Right renal cortex interstitium (tissue), 3 donors: ENCODE data around the gene NPC2. TPM values are rescaled to one million over a fixed set of nuclear protein-coding genes. Genes with fewer than 3 reads are reported as not detected.

ENCODE experiments used
- DNase-seq, 3 donors: peaks; one replicate each; pipeline ENCODE4 v3.0.0-alpha.2; 2013; ENCODE audit warnings: low read depth in 3 of 3, low spot score in 2 of 3
- polyA plus RNA-seq, 3 donors: library from polyadenylated mRNA; unstranded; fragments of 120-200 nt; gene quantifications; one replicate each; pipeline ENCODE4 v1.2.1, GENCODE V29; 2013; ENCODE audit not compliant: insufficient read length in 3 of 3

Gene NPC2
- polyA plus RNA-seq, 3 donors, result 333 to 385 (median 336) TPM

DNA sequence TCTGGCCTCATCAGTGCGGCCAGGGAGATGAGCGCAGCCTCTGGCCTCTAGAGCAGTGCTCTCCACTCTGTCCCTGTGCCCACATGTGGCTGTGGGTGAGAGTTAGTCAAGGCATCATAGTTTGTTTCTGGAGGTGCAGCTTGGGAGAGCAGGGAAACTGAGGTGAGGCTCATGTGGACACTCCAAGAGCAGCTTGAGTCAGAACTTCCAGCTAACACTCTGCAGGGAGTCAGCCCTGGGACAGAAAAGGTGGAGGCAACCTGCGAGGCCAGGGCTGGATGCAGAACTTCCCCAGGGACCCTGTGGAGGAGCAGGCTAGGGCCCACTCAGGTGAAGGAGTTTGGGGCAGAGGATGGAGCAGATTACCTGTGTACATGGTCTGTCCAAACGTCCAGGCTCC, 11.3 kb upstream of the NPC2 start:
- no peak for DNase-seq

DNA sequence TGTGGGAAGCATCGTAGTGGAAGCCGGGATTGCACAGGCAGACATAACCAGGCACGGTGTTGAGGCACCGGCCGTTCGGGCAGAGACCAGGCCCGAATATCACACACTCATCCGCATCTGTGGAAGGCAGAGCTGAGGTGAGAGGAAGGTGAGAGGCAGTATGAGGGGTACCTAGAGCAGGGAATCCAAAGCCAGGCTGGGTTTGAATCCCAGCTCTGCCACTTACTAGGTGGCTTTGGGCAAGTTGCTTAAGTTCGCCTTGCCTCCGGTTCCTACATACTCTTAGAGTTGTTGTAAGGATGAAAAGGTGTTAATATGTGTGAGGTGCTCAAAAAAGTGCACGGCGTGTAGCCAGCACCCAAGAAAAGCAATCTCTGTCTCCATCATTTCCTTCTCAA, 10.8 kb upstream of the NPC2 start:
- no peak for DNase-seq

DNA sequence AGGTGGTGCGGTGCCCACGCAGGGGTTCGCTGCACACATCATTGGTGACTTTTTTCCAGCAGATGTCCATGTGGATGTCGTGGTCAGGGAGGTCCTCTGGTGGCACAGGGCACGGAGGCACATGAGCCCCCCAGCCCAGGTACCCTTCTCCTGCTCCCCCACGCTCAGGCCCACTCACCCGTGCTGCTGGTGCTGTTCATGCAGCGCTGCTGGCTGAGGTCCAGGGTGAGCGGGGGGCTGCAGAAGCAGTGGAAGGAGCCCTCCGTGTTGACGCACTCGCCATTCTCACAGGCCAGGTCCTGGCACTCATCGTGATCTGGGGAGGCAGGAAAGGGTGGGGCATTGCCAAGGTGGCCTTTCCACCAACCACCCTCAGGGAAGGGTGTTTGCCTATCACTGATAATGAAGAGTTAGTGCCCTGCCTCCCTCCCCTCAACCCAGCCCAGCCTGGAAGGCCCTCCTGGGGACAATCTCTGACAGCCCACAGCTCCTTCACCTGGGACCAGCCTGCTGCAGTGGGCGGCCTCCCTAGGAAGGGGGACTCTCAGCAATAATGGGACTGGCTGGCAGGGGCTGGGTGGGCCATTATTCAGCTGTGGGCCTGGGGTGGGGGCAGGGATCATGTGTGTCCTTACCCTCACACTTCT, 10.3 kb upstream of the NPC2 start:
- DNase-seq, result no peak

DNA sequence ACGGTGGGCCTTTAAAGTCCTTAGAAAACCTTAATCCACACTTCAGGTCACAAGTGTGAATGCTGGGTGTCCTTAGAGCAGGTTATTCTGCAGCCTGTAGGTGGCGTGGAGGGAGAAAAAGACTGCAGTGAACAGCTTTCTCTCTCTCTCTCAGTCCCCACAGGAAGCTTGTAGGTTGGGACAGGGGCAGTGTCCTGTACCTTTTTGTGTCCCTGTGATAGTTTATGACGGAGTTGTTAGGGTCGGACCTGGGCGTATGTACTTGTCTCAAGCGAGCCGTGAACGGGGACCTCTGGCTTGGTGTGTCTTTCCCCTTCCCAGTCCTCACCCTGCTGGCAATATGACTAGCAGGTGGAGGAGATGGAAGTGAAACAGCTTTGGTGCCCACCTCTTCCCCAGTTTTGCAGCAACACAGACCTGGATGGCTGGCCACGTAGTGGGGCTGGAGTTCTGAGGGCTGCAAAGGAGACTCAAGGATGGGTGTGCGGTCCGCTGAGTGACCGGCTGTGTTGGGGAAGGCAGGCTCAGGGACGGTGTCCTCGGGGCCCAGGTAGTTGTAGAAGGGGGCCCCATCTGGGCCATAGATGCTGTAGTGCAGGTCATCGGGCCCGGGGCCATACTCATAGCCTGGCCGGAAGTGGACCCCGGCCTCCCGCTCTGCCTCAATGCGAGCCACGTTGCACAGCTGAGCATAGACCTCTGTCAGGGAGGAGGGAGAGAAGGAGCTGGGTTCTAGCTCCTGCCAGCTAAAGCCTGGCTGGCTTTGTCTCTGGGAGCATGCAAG, 9.3 kb upstream of the NPC2 start:
- no peak for DNase-seq

DNA sequence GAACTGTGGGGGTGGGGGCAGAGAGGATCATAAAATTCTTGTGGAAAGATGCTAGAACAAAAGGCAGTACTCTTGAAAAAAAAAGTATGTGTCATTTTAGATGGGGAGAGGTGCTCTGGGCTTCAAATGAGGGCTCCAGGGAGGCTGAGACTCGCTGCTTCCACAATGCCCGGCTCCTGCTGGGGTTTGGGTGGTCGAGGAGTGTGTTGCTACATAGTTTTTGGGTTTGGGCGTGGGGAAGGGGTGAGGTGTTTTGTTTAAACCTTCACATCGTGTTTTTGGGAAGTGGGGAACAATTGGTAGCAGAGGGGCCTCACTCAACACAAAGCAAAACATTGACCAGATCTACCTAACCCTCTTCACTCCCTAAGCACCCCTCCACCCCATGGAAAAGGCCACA, 8.6 kb upstream of the NPC2 start:
- DNase-seq, result no peak

DNA sequence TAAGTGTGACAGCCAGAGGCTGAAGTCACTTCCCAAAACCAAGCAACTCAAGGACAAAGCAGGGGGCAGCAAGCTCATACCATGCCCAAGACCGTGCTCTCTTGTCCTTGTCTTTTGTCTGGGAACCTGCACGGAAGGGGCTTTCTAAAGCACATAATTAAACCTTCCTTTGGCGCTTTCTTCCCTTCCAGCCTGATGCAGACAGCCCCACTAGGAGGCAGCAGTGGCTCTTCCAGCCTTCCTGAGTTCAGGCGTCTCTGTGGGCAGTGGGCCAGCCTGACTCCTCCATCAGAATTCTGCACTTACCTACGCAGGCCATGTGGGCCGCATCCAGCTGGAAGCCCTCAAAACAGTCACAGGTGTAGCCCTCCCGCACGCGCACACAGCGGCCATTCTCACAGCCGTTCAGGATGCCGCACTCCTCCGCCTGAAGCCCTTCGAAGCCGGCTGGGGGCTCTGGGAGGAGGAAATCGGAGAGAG, 8.1 kb upstream of the NPC2 start:
- peak; percentile 58 to 78 (median 72) for DNase-seq

DNA sequence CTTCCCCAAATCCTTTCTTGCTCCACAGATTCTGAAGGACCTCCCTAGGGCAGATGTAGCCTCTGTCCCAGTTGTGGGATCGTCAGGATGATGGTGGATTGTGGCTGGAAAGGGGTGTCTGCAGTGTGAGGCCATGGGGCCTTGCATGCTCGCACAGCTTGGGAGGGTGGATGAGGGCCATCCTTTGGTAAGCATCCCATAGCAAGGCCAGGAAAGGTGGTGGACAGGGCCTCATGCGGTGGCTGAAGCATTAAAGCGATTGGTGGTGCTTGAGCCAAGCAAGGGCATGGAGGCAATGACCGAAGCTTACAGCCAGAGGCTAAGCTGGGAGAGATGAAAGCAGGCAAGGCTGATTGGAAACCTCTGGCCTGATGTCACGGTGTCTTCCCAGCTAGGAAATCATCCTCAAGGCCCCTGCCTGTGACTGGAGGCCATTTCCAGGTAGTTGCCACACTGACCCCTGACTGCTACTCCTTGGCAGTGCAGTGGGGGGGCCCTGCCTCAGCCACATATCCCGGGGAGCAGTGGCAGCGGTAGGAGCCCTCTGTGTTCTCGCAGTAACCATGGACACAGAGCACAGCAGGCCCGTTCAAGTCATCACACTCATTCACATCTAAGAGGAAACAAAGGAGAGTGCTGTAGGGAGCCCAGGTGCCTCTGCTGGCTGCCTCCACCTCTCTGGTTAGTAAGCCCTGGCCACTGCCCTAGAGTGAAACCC, 7.5 kb upstream of the NPC2 start:
- DNase-seq, result no peak

DNA sequence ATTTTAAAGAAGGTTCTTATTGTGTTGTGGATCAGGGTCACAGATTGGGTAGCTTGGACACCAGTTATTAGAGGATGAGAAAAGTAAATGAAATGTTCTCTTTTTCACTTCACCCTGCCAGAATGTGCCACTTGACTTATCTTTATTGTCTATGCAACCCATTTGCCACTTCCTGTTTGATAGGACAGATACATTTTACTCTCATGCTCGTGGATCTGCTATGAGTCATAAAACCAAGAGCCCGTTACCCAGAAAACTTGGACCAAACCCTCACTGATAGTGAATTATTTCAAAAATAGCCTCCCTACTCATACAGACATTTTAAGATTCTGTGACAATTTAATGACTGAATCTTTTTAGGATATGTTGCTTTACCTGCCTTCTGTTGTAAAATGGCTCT, 2.3 kb upstream of the NPC2 start:
- no peak for DNase-seq

DNA sequence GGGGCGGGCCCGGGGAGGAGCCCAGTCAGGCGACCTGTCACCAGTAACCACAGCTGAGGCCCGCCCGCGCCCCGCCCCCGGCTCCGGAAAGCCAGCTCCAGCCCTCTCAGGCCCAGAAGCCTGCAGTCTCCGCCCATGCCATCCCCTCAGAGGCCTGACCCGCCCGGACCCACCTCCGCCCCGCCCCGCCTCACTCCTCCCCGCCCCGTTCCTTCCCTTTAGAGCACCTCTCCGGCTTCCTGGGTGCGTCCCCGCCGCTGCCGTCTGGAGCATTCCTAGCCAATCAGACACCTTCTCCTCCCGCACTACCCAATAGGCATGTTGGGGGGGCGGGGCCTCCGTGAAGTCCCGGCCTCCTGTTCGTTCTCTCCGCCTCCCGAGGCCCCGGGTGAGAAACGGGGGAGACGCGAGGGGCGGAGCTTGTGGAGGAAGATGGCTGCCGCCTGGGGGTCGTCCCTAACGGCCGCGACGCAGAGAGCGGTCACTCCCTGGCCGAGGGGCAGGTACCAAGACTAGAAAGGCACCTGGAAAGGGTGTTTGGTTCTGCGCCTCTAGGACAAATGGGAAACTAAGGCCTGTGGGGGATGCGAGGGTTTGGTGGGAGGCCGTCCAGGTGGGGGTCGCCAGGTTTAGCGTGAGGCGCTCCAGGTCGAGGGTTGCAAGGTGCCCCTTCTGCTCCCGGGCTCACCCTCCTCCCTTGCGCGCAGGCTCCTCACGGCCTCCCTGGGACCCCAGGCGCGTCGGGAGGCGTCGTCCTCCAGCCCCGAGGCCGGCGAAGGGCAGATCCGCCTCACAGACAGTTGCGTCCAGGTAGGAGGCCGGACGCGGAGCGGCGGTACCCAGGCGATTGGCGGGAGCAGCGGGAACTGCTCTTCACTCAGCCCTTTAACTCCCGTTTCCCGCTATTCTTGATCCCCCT, 497 bp upstream of the NPC2 start, which contains the start of gene ISCA2:
ISCA2 (plus strand) TSS at position 423 of the 919 bp plus-strand sequence; CDS start at position 433, 10 bp downstream.
- DNase-seq, result peak; percentile 90 to 97 (median 96)

DNA sequence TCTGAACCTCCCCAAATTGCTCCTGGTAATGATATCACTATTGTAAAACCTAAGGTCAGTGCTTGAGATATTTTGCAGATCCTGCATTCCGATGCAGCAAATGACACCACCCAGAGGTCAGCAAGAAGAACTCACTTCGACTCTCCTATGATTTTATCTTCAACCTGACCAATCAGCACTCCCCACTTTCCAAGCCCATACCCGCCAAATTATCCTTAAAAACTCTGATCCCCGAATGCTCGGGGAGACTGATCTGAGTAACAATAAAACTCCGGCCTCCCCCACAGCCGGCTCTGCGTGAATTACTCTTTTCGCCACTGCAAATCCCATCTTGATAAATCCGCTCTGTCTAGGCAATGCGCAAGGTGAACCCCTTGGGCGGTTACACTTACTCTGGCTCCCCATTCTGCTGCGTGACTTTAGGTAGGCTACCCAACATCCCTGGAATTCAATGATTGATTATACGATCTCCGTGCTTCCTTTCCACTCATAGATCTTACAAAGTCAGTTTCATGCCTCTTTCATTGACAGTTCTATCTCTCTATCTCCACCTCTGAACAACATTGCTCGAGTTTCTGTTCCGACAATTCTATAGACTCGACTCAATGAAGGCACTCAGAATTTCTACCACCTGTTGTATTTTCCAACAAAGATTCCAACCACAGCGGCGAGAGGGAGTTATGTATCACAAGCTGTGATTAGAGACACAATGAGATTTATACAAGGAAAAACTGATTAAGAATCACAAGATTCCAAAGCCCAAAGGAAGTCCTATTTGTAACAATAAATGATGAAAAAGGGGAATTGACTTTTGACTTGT, 939 bp downstream of the NPC2 start:
- peak in 1 of 3 donors; percentile 12 for DNase-seq

DNA sequence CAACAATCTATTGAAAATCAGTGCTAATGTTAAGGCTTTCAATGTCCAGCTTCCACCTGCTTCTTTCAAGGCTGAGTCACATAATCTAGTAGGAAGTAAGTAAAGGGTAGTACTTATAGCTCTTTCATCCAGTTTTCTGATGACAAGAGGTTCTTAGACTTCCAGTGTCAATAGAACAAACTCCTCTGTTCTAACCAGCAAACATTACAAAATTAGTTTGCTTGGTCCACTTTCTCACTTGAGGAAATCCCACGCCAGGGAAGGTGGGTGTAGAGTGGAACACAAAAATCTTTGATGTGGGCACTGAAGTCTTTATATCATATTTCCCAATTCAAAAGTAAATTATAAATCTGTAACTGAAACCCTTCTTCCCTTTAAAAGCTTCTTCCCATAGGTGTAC, 2.6 kb downstream of the NPC2 start:
- no peak for DNase-seq

DNA sequence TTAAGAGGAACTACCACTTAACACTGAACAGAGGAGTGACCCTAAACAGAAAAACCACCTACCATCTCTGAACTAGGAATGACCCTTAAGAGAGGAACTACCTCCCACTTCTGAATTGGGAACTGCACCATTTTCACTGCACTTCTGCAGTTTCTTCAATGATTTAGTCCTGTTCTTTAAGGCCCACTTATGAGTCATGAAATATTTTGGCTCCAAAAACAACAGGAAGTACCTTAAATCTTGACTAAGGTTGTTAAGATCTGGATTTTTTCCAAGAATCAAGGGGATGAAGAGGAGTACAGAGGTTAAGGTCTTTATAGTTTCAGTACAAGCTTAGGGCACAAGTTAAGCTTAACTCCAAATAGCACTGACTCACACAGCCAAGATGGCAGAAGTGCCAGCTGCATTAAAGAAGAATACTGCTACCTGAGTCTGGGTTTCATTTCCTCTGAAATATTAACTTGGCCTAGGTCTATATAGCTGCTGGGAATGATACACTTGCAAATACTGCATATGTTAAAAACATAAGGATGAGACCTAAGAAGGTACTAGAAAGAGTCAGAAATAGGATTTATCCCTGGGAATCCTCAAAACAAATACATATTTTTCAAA, 4.2 kb downstream of the NPC2 start:
- no peak for DNase-seq

DNA sequence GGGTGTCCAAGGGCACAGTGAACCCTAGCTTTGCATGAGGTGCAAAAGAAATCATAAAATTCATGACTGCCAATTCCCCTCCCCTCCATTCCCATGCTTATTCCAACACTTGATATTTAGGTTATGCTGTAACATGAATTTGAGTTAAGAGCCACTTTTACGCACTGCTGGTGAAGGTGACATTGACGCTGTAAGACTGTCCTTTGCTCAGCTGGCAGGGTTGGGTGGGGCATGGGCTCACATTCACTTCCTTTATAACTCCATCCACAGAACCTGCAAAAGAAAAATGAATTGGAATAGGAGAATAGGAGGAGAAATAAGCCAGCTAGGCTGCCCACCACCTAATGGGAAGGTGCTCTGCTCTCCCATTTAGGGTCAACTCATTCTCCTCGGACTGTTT, 6.9 kb downstream of the NPC2 start:
- DNase-seq, result no peak

DNA sequence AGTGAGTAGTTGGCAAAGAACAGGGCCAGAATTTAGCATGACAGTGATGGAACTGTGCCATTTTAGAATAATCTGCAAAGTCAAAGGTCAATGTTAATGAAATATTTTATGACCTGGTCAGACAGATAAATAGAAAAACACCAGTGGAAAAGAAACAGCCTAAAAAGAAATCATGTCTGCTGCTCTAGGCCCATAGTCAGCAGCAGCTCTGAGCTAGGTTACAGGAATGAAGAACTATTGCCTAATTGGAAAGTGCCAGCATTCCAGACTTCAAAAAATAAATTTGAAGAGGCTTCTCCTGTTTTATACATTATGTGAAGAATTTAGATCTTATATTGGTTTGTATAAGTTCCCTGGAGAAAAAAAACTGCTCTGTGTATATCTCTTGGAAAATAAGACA, 9.8 kb downstream of the NPC2 start:
- DNase-seq, result no peak

DNA sequence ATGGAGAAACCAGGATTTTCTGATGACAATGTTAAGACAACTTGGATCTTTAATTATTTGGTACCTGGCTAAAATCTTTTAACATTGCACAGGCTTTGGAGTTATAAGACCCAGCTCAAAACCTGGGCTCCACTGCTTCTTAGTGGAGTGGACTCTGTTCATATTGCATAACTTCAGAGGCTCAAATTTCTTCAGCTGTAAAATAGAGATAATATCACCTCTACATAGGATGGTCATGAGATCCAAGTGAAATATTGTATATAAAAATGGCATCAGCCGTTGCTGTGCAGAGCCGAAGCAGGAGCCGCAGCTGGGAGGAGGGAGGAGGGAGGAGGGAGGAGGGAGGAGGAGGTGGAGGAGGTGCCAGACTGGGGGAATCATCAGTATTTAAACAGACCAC, 10.5 kb downstream of the NPC2 start:
- no peak for DNase-seq

DNA sequence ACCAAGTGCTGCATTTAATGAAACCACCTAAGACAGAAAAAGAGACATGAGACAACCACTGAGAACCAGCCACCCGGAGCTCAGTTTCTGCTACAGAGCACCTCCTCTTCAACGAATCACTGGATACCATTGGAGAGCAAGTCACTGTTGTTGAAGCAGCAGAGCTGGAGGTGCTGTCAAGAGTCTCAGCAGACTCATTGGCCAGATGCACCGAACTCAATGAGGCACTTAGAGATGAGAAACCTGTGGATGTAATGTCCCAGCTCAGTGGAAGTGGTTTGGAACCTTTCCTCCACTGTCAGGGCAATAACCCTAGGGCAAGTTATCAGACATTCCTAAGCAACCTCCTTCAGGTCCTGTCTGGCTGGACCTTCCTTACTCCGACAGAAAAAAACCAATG, 13.1 kb downstream of the NPC2 start:
- no peak for DNase-seq

DNA sequence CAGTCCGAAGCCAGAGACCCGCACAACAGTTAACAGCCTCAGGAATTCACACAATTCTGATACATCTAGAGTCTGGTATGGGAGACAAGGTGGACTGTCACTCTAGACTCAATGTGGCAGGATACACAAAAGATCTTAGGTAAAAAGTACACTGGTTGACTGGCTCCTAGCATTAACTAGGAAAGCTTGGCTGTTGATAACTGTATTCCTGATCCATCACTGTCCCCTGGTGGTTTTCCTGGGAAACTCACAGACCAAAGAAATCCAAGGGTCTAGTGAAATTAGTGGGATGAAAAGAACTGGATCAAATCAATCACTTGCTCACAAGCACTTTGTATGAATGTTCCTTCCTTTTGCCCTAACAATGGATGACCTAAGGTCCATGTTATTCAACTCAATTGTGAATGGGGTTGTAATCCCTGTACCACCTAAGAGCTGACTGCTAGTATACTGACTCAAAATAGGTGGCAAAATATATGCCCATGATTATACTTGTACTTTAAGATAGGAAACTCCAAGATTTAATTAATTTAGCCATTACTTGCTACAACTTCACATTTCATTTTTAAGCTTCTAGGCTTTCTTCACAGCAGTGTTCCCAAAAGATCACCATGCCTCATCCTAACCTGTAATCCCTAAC, 14.0 kb downstream of the NPC2 start:
- DNase-seq, result peak in 1 of 3 donors; percentile 24

DNA sequence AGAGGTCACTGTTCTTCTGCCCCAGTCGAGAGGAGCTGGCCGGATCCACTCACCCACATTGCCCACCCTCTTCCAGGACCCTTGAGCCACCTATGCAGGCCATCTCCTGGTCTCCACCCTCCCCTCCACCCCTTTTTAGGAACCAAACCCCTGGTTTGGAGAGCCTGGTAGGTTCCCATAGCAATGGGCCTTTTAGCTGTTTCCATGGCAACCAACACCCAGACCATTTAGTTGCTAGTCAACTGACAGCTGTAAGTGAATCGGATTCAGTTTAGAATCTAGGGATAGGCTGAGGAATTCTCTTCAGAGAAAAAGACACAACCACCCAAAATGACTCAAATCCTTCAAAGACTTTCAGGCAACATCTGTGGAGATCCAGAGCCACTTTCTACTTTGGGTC, 16.5 kb downstream of the NPC2 start:
- DNase-seq, result no peak

DNA sequence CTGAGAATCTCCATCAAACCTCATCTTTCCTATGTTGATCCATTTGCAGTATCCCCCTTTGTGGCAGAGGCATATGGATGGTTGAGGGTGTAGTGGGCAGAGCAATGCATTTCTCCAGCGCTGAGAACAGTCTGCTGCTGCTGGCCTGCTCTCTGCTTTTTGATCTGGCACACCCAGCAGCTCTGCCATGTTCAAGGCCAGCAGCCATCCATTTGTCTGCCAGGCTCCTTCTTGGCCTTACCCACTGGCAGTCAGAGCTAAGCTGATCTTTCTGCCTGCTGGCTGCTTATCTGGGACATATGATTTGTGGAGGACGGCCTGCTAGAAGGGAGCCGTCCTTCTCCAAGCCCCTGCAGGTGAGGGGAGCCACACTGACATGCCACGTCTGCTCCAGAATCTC, 17.0 kb downstream of the NPC2 start:
- no peak for DNase-seq
